Measurements from ENCODE around the gene RAI14.

- TF ChIP-seq ZNF274 (IDR thresholded peaks at IDR 0.05; ENCODE audit: low read depth, low read length) = no peak
- TF ChIP-seq YY1 (IDR thresholded peaks at IDR 0.05; ENCODE audit: insufficient read depth, insufficient read length) = no peak
- no peak for TF ChIP-seq SUZ12 (IDR thresholded peaks at IDR 0.05; ENCODE audit: extremely low read depth, insufficient read depth, insufficient read length)
Measured at GRCh38 chr5:34854459-34855174, 198.5 kb downstream of the RAI14 start.
